SKM-1 (cell line): ENCODE measurements around the gene PSMD3.

ENCODE experiments used
- DNase-seq: peaks from one replicate; lab custom pipeline; 2025; ENCODE audit not compliant: unreplicated experiment; lab: John Stamatoyannopoulos, UW

The PSMD3 gene

GRCh38 chr17:40020146-40020545, 39.5 kb downstream of the PSMD3 start:
- DNase-seq, result no peak

GRCh38 chr17:40021451-40021971, 40.9 kb downstream of the PSMD3 start:
- no peak for DNase-seq

GRCh38 chr17:40022497-40022896, 41.9 kb downstream of the PSMD3 start:
- DNase-seq, result no peak

GRCh38 chr17:40022961-40023541, 42.4 kb downstream of the PSMD3 start:
- DNase-seq, result no peak

GRCh38 chr17:40023590-40024292, 43.1 kb downstream of the PSMD3 start:
- DNase-seq, result no peak

- no peak for DNase-seq
Measured at GRCh38 chr17:40024901-40025300, 44.3 kb downstream of the PSMD3 start.

- no peak for DNase-seq
Measured at GRCh38 chr17:40025559-40025958, 45.0 kb downstream of the PSMD3 start.

- no peak for DNase-seq
Measured at GRCh38 chr17:40025991-40026815, 45.6 kb downstream of the PSMD3 start.

GRCh38 chr17:40026816-40027613, 46.4 kb downstream of the PSMD3 start:
- peak; percentile 42 for DNase-seq

GRCh38 chr17:40027614-40028012, 47.0 kb downstream of the PSMD3 start:
- no peak for DNase-seq

- no peak for DNase-seq
Measured at GRCh38 chr17:40028595-40028994, 48.0 kb downstream of the PSMD3 start.

GRCh38 chr17:40031706-40032105, 51.1 kb downstream of the PSMD3 start:
- DNase-seq, result no peak

GRCh38 chr17:40032322-40033320, 52.0 kb downstream of the PSMD3 start:
- DNase-seq, result no peak

GRCh38 chr17:40033339-40033738, 52.7 kb downstream of the PSMD3 start:
- no peak for DNase-seq

- no peak for DNase-seq
Measured at GRCh38 chr17:40034426-40035161, 54.0 kb downstream of the PSMD3 start.

- no peak for DNase-seq
Measured at GRCh38 chr17:40035162-40035559, 54.6 kb downstream of the PSMD3 start.

GRCh38 chr17:40038882-40039513, 58.4 kb downstream of the PSMD3 start:
- no peak for DNase-seq

GRCh38 chr17:40041196-40041595, 60.6 kb downstream of the PSMD3 start:
- DNase-seq, result no peak
